Kidney epithelial cell (primary cell): ENCODE data around the gene NME1. TPM values are rescaled to one million over a fixed set of nuclear protein-coding genes. Genes with fewer than 3 reads are reported as not detected.
A peak's percentile ranks its signal among the peaks of the same experiment; 100 is the strongest.

Experiments
- DNase-seq: peaks from one replicate; pipeline ENCODE4 v3.0.0-alpha.2; 2010; ENCODE audit warnings: low read depth
- H3K27me3 ChIP-seq: 2 replicates; pipeline ENCODE4 v1.6.0; 2011; ENCODE audit warnings: low read length; ENCODE audit not compliant: control insufficient read depth, insufficient read depth
- H3K36me3 ChIP-seq: 2 replicates; pipeline ENCODE4 v1.5.1; 2011; ENCODE audit warnings: low read length; ENCODE audit not compliant: control insufficient read depth, insufficient read depth
- H3K4me3 ChIP-seq: 2 replicates; pipeline ENCODE4 v1.5.1; 2011; ENCODE audit warnings: low read depth, mild to moderate bottlenecking, control low read depth, low read length
- CTCF ChIP-seq: IDR thresholded peaks from 2 replicates; pipeline ENCODE4 v1.5.1; 2011; ENCODE audit warnings: mild to moderate bottlenecking, moderate library complexity, low read length, control low read depth, inconsistent platforms; ENCODE audit not compliant: insufficient read depth, poor library complexity, severe bottlenecking
- total RNA-seq: library from RNA; depleted of rRNA; stranded (reverse); fragments of >200 nt; gene quantifications from 2 replicates; pipeline ENCODE4 v1.2.3, GENCODE V29; 2015

NME1 gene
- total RNA-seq, 1 donor from 2014 or later, result 162 TPM

- Histone ChIP-seq H3K27me3 (no peaks in the 10 kb centered on the region), H3K4me3 (no peak overlapping the region), H3K36me3 (peaks cover 2% of the 10 kb centered on the region)
- DNase-seq, result no peak
- no peak for TF ChIP-seq CTCF
Observed at GRCh38 chr17:51155416-51155815, 2.1 kb downstream of the NME1 start.

- TF ChIP-seq CTCF, result no peak
- Histone ChIP-seq H3K4me3 (no peak overlapping the region), H3K36me3 (peaks cover 2% of the 10 kb centered on the region), H3K27me3 (no peaks in the 10 kb centered on the region)
- no peak for DNase-seq
Observed at GRCh38 chr17:51159604-51160003, 6.2 kb downstream of the NME1 start.

DNA sequence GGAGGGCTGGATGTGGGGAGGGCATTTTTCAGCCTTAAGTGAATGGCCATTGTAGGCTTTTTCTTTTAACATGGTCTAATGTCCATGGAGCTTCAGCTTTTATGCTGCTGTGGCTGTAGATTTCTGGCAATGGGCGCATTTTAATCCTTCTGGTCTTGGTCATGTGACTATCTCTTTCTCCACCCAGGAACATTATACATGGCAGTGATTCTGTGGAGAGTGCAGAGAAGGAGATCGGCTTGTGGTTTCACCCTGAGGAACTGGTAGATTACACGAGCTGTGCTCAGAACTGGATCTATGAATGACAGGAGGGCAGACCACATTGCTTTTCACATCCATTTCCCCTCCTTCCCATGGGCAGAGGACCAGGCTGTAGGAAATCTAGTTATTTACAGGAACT is 8.2 kb downstream of the NME1 start:
- Histone ChIP-seq H3K36me3 (peaks cover 2% of the 10 kb centered on the region), H3K27me3 (no peaks in the 10 kb centered on the region), H3K4me3 (no peak overlapping the region)
- DNase-seq, result no peak
- no peak for TF ChIP-seq CTCF

DNA sequence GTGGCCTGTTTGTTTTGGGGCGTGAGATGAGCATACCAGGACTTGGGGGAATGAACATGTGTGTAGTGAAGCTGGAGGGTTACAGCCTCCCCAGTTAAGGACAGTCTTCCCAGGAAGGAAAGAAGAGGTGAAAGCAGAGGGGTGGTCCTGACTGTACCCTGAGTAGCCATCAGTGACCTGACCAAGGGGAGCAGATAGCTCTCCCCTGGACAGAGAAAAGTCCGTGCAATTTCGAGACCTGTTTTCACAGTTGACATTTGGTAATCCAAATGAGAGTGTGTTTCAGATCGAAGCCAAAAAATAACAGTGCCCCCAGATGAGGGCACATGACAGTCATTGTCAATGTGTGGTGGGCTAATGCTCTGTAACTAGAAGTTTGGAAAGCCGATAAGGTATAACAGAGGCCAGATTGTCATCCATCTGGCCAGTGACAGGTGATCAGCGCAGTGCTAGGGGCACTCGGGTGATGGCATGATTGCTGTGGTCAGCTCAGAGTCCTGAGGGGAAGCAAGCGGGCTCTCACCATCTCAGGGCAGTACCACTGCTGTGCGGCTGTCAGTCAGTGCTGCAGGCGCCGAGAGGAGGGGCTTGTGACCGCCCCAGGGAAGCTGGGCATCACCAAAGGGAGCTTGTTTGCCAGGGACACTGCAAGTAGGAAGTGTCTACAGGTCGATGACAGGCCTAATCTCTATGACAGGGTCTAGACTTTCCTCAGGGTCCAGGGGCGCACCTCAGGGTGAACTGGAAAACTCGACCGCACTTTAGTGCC is 11.7 kb downstream of the NME1 start:
- no peaks in the 10 kb centered on the region for H3K27me3 ChIP-seq
- peaks cover 4% of the 10 kb centered on the region for H3K36me3 ChIP-seq
- peak overlapping the region; percentile 50 for H3K4me3 ChIP-seq
- no peak for DNase-seq
- TF ChIP-seq CTCF, result no peak

- peaks cover 2% of the 10 kb centered on the region for H3K36me3 ChIP-seq
- no peak for TF ChIP-seq CTCF
- H3K27me3 ChIP-seq, result no peaks in the 10 kb centered on the region
- DNase-seq, result no peak
- H3K4me3 ChIP-seq, result peak overlapping the region; percentile 50
Observed at GRCh38 chr17:51165680-51166197, 12.4 kb downstream of the NME1 start.
